HEK293T (cell line): ENCODE results near the gene GLIPR2.

Experiments
- CTBP1 ChIP-seq: fragments of 450-650 bp; IDR thresholded peaks from 2 replicates; pipeline ENCODE4 v1.6.1; 2016; ENCODE audit warnings: borderline replicate concordance
- FOXM1 ChIP-seq: fragments of 450-650 bp; IDR thresholded peaks from 2 replicates; pipeline ENCODE4 v1.6.1; 2017; ENCODE audit warnings: mild to moderate bottlenecking, borderline replicate concordance
- HDGF ChIP-seq: fragments of 450-650 bp; IDR thresholded peaks from 2 replicates; pipeline ENCODE4 v1.6.1; 2017; ENCODE audit warnings: antibody characterized with exemption, borderline replicate concordance
- TARDBP ChIP-seq: fragments of 450-650 bp; IDR thresholded peaks from 2 replicates; pipeline ENCODE4 v1.6.1; 2016

DNA sequence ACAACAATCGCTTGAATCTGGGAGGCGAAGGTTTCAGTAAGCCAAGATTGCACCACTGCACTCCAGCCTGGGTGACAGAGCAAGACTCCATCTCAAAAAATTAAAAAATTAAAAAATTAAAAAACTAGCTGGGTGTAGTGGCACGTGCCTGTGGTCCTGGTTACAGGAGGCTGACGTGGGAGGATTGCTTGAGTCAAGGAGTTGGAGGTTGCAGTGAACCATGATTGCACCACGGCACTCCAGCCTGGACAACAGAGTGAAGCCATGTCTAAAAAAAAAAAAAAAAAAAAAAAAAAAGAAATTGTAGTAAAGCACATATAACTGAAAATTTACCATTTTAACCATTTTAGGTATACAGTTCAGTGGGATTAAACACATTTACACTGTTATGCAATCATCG lies 19.6 kb downstream of the GLIPR2 start:
- TF ChIP-seq CTBP1 (no peak), TARDBP (no peak), FOXM1 (no peak), HDGF (no peak)
